Neural cell (in vitro differentiated cells): ENCODE data around the gene IMMP2L. TPM values are rescaled to one million over a fixed set of nuclear protein-coding genes. Genes with fewer than 3 reads are reported as not detected.

ENCODE experiments used
- H2AFZ ChIP-seq: fragments of 200-600, 300-800 bp; sonication (generic), shearing (Covaris generic); 2 replicates; pipeline ENCODE4 v1.6.0; 2014; ENCODE audit warnings: low read depth, mild to moderate bottlenecking, antibody characterized with exemption, low read length, moderate library complexity
- H3F3A ChIP-seq: fragments of 200-600 bp; shearing (Covaris generic); 2 replicates; pipeline ENCODE4 v1.6.1; 2016; ENCODE audit warnings: mild to moderate bottlenecking, moderate library complexity, mixed read lengths, antibody characterized with exemption, low read length; ENCODE audit not compliant: insufficient read depth, poor library complexity, severe bottlenecking
- H3K27ac ChIP-seq: fragments of 200-600, 300-800 bp; sonication (generic), shearing (Covaris generic); 2 replicates; pipeline ENCODE4 v1.5.1; 2014; ENCODE audit warnings: mild to moderate bottlenecking, low read length, moderate library complexity
- H3K27me3 ChIP-seq: fragments of 300-800, 200-600 bp; sonication (generic), shearing (Covaris generic); 2 replicates; pipeline ENCODE4 v1.6.0; 2014; ENCODE audit warnings: mild to moderate bottlenecking, low read depth, low read length, moderate library complexity; ENCODE audit not compliant: insufficient read depth
- H3K36me3 ChIP-seq: fragments of 300-800, 200-600 bp; sonication (generic), shearing (Covaris generic); 2 replicates; pipeline ENCODE4 v1.5.1; 2014; ENCODE audit warnings: mild to moderate bottlenecking, antibody characterized with exemption, low read length, moderate library complexity; ENCODE audit not compliant: insufficient read depth
- H3K4me2 ChIP-seq: fragments of 300-800, 200-600 bp; sonication (generic), shearing (Covaris generic); 2 replicates; pipeline ENCODE4 v1.6.0; 2014; ENCODE audit warnings: mild to moderate bottlenecking, low read length
- H3K4me3 ChIP-seq: fragments of 300-800, 200-600 bp; sonication (generic), shearing (Covaris generic); 2 replicates; pipeline ENCODE4 v1.5.1; 2014; ENCODE audit warnings: mild to moderate bottlenecking, low read length, moderate library complexity
- H3K79me2 ChIP-seq: fragments of 200-600 bp; shearing (Covaris generic); replicated peaks from 2 replicates; pipeline ENCODE4 v1.6.0; 2014; ENCODE audit warnings: mild to moderate bottlenecking, low read length, moderate library complexity; ENCODE audit not compliant: insufficient read depth
- H3K9ac ChIP-seq: fragments of 300-800, 200-600 bp; sonication (generic), shearing (Covaris generic); 2 replicates; pipeline ENCODE4 v1.6.1; 2016; ENCODE audit warnings: mild to moderate bottlenecking, low read length, mixed read lengths
- H3K9me2 ChIP-seq: fragments of 200-600 bp; shearing (Covaris generic); 2 replicates; pipeline ENCODE4 v1.6.1; 2016; ENCODE audit warnings: mild to moderate bottlenecking, low read length, mixed read lengths; ENCODE audit not compliant: insufficient read depth
- H3K9me3 ChIP-seq: fragments of 200-600, 300-800 bp; sonication (generic), shearing (Covaris generic); 2 replicates; pipeline ENCODE4 v1.6.1; 2016; ENCODE audit warnings: mild to moderate bottlenecking, mixed run types, low read length, moderate library complexity, mixed read lengths
- H4K20me1 ChIP-seq: fragments of 200-600 bp; shearing (Covaris generic); 2 replicates; pipeline ENCODE4 v1.6.1; 2016; ENCODE audit warnings: mild to moderate bottlenecking, mixed run types; ENCODE audit not compliant: insufficient read depth
- CTCF ChIP-seq: fragments of 450-650 bp; IDR thresholded peaks from 2 replicates; pipeline ENCODE4 v1.5.1; 2014; ENCODE audit warnings: antibody characterized with exemption, mild to moderate bottlenecking, moderate library complexity; ENCODE audit not compliant: poor library complexity, severe bottlenecking
- EP300 ChIP-seq: fragments of 450-650 bp; conservative IDR thresholded peaks from 2 replicates; pipeline ENCODE4 v1.6.1; 2014; ENCODE audit warnings: antibody characterized with exemption, mild to moderate bottlenecking, moderate library complexity; ENCODE audit not compliant: poor library complexity, severe bottlenecking
- EZH2 ChIP-seq: fragments of 200-600, 300-800 bp; shearing (Covaris generic), sonication (generic); IDR thresholded peaks from 2 replicates; pipeline ENCODE4 v1.6.1; 2014; ENCODE audit warnings: antibody characterized with exemption, low read length, borderline replicate concordance, mild to moderate bottlenecking; ENCODE audit not compliant: insufficient read depth, poor library complexity, severe bottlenecking
- MXI1 ChIP-seq: fragments of 450-650 bp; conservative IDR thresholded peaks from 2 replicates; pipeline ENCODE4 v1.6.1; 2014; ENCODE audit warnings: antibody characterized with exemption, mild to moderate bottlenecking; ENCODE audit not compliant: poor library complexity, severe bottlenecking
- POLR2AphosphoS5 ChIP-seq: IDR thresholded peaks from 2 replicates; pipeline ENCODE4 v1.6.1; 2012
- RAD21 ChIP-seq: fragments of 450-650 bp; conservative IDR thresholded peaks from 2 replicates; pipeline ENCODE4 v1.6.1; 2014; ENCODE audit warnings: antibody characterized with exemption, mild to moderate bottlenecking, moderate library complexity
- REST ChIP-seq: IDR thresholded peaks from 2 replicates; pipeline ENCODE4 v1.6.1; 2012; ENCODE audit warnings: borderline replicate concordance
- SMC3 ChIP-seq: fragments of 450-650 bp; conservative IDR thresholded peaks from 2 replicates; pipeline ENCODE4 v1.6.1; 2014; ENCODE audit warnings: antibody characterized with exemption, mild to moderate bottlenecking, moderate library complexity; ENCODE audit not compliant: poor library complexity
- TAF1 ChIP-seq: IDR thresholded peaks from 2 replicates; pipeline ENCODE4 v1.6.1; 2012; ENCODE audit warnings: low read depth
- polyA plus RNA-seq: library from polyadenylated mRNA; depleted of rRNA; stranded (reverse); fragments of >200 nt; gene quantifications from 2 replicates; pipeline ENCODE4 v1.2.3, GENCODE V29; 2014

IMMP2L gene
- polyA plus RNA-seq, 1 donor from 2014 or later = 9.7 TPM

GRCh38 chr7:110835218-110835617 lies 727.1 kb downstream of the IMMP2L start (continued):
- TF ChIP-seq EZH2 (no peak), EP300 (no peak)

GRCh38 chr7:110831419-110831818 lies 730.9 kb downstream of the IMMP2L start:
- no peaks in the 10 kb centered on the region for H3K36me3 ChIP-seq
- no peaks in the 10 kb centered on the region for H3K9me2 ChIP-seq

More at GRCh38 chr7:110831419-110831818, 730.9 kb downstream of the IMMP2L start:
- no peaks in the 10 kb centered on the region for H3F3A ChIP-seq
- H3K4me3 ChIP-seq = no peak overlapping the region
- H3K9me3 ChIP-seq = no peaks in the 10 kb centered on the region
- H3K79me2 ChIP-seq = no peaks in the 10 kb centered on the region
- H2AFZ ChIP-seq = no peak overlapping the region
- no peaks in the 10 kb centered on the region for H4K20me1 ChIP-seq
- H3K4me2 ChIP-seq = no peak overlapping the region
- no peak overlapping the region for H3K27ac ChIP-seq
- no peak overlapping the region for H3K9ac ChIP-seq
- no peaks in the 10 kb centered on the region for H3K27me3 ChIP-seq
- TF ChIP-seq SMC3 (no peak), MXI1 (no peak), EP300 (no peak), EZH2 (no peak), RAD21 (no peak), REST (no peak), POLR2AphosphoS5 (no peak), TAF1 (no peak), CTCF (no peak)
